Anterior cingulate cortex (tissue), 58 donors: ENCODE data around the gene HAUS8.
"Not testable (repeated sequence)": the region's sequence is repeated elsewhere in the genome, so short reads cannot be mapped to it uniquely, and the experiment has no call there.

Source experiments
- DNase-seq, 58 donors: peaks; one replicate each; lab custom pipeline; 2025; lab: John Stamatoyannopoulos, UW

The HAUS8 gene

GRCh38 chr19:17075035-17075863 is at the start of gene HAUS8, which contains the start of gene MYO9B:
Gene HAUS8 (minus strand): TSS chr19:17075452. CDS start chr19:17075422, 30 bp downstream.
Gene MYO9B (plus strand): TSS chr19:17075777. CDS start chr19:17101718, 25,941 bp downstream.
- DNase-seq: peak; percentile 84 to 100 (median 98)

DNA sequence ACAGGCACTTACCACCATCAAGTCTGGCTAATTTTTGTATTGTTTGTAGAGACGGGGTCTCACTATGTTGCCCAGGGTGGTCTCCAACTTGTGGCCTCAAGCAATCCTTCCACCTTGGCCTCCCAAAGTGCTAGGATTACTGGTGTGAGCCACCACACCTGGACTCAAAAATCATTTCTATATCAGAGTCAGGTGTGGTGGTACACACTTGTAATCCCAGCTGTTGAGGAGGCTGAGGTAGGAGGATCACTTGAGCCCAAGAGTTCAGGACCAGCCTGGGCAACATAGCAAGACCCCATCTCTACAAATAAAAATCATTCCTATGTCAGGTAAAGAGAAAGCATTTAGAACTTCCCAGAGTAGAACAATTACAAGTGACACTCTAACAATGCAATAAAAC is 48.8 kb upstream of the HAUS8 start:
- DNase-seq: no peak

GRCh38 chr19:17123041-17123440 is 47.8 kb upstream of the HAUS8 start:
- no peak for DNase-seq

GRCh38 chr19:17121736-17122293 is 46.6 kb upstream of the HAUS8 start:
- no peak for DNase-seq

GRCh38 chr19:17118957-17119356 is 43.7 kb upstream of the HAUS8 start:
- DNase-seq: no peak

DNA sequence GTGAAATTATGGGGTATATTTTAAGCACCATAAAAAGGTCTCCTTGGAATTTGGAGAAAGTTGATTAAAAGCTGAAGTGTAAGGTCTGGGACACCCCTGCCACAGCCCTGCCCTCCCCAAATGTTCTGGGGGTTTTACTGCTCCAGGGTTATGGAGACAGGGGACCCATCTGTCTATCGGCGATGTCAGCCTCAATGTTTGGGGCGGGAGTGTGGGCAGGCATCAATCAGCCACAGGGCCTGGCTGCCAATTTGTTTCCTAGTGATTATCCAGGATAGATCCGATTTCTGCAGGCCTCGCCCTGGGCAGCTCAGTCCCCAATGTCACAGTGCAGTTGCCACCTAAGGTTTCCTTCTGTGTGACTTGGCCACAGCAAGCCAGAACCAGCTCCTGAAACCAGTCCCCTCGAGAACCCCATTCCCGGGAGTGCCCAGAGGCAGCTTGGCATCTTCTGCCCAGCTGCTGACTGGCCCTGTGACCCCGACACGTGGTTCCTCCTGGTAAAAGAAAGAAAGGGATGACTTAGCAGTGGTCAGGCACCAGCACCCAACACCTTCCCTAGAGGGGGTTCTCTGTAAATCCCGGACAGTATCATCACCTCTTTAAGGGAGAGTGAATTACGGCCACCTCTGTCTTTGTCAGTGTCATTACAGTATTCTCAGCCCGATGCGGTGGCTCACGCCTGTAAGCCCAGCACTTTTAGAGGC is 41.9 kb upstream of the HAUS8 start:
- peak in 19 of 58 donors; percentile 2 to 41 (median 18) for DNase-seq

DNA sequence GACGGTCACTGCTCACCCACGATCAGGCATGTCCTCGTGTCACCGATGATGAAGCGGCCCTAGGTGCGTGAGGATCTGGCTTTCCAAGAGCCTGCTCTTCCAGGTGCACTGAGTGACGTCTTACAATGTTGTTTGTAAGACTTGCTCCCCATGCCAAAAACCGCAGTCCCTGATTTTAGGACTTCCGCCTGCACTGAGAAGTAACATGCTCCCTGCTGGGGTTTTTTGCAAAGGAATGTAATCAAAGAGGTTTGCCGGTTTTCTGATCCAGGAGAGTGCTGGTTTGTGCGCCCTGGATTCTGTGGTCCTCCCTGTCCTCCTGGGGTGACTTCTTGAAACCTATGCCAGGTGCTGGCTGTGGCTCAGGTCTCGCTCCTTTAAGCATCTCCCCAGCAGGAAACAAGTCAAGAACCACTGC is 39.2 kb upstream of the HAUS8 start:
- DNase-seq: peak in 1 of 58 donors; percentile 2

DNA sequence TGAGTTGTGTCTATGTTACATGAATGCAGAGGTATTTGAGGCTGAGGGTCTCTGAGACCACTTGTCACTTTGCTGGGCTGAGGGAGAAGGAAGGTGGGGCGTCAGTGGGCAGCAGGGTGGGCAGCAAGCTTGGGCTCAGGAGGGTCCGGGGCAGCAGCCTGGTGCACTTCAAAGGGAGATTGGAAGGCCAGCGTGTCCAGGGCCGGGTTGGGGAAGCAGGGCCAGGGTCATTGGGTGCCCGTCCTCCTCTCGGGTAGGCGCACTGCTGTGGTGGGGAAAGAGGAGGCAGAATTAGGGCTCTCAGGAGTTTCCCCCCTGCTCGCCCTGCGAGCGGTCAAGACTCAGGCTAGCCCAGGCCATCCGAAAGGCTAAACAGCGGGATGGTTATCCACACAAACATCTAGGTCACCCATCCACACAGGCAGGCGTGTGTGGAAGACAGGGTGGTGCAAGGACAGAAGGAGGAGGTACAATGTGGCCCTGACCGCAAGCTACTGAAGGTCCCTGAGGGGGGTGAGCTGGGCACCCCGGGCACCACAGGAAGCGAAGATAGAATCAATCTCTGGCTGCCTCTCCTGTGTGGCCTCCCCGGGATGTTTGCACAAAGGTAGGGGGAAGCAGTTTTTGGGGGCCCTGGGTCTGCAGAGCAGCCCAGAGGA is 38.0 kb upstream of the HAUS8 start:
- DNase-seq: no peak

- DNase-seq: peak in 1 of 58 donors; percentile 11
Measured at GRCh38 chr19:17112700-17113099, 37.4 kb upstream of the HAUS8 start.

DNA sequence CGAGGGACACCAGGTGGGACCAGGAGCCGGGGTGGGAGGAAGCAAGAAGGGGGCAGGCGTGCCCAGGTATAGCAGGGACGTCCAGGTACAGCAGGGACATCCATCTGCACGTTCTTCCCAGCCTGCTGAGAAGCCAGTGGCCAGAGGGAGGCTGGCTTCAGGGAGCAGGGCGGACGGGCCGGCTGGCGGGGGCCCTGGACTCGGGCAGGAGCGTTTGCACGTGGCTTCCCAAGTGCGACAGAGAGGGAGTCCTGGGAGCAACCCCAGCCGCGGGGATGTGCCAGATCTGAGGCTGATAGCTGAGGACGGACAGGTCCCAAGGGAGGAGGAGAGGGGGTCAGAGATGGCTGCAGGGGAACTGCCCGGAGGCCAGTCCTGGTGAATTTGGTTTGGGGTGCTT is 37.0 kb upstream of the HAUS8 start:
- DNase-seq: no peak

GRCh38 chr19:17111766-17112165 is 36.5 kb upstream of the HAUS8 start:
- DNase-seq: no peak

GRCh38 chr19:17110599-17110966 is 35.3 kb upstream of the HAUS8 start:
- DNase-seq: no peak

- DNase-seq: peak in 31 of 58 donors; percentile 6 to 56 (median 23)
Measured at GRCh38 chr19:17109962-17110598, 34.8 kb upstream of the HAUS8 start.

DNA sequence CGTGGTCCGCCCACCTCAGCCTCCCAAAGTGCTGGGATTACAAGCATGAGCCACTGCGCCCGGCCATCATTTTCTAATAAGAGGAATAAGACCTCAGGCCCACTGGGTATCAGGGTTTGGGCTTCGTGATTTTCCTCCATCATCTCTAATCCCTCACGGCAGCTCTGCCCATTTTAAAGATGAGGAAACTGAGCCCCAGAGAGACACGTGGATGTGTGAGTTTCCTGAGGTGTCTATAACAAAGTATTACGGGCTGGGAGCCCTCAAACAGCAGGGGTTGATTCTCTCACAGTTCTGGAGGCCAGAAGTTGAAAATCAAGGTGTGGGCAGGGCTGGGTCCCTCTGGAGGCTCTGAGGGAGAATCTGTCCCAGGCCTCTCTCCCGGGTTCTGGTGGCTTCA is 34.0 kb upstream of the HAUS8 start:
- DNase-seq: no peak

DNA sequence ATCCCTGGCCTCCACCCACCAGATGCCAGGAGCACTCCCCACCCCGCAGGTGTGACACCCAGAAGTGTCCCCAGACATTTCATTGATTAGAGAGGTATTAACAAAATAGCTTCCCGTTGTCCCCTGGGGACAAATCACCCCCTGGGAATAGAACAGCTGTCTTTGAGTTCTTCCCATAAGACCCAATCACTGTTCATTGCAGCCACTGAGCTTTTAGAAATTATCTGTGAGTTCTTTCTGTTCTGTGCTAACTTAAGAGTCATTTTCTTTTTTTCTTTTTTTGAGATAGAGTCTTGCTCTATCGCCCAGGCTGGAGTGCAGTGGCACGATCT is 33.2 kb upstream of the HAUS8 start:
- no peak for DNase-seq

DNA sequence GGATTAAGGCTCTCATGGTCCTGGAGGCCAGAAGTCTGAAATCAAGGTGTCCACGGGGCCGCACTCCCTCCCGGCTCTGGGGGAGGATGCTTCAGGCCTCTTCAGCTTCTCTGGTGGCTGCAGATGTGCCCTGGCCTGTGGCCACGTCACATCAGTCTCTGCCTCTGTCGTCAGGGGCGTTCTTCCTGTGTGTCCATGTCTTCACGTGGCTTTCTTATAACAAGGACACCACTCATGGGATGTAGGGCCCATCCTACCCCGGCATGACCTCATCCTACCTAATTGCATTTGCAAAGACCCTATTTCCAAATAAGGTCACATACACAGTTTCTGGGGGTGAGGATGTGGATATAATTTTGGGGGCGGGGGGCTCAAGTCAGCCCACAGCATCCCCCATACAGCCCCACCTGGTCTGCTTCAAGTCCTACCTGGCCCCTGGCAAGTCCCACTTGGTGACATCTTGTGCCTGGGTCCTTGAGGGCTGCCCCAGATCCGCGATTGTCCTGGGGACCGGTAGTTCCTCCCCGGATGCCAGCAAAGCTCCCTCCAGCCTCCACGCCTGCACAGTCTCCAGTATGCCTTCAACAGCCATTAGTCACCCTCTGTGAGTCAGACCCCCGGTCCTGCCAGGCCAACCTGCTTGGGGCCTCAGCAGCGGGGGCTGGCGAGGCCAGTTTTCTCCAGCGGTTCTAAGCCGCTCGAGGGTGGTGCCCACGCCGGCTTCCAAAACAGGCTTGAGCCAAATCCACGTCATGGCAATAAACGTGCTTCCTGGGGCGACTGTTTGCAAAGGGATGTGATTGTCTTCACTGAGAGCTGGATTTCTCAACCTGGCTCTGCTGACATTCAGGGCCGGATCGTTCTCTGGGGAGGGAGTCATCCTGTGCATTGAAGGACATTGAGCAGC is 32.5 kb upstream of the HAUS8 start:
- DNase-seq: peak in 36 of 58 donors; percentile 4 to 82 (median 31)

DNA sequence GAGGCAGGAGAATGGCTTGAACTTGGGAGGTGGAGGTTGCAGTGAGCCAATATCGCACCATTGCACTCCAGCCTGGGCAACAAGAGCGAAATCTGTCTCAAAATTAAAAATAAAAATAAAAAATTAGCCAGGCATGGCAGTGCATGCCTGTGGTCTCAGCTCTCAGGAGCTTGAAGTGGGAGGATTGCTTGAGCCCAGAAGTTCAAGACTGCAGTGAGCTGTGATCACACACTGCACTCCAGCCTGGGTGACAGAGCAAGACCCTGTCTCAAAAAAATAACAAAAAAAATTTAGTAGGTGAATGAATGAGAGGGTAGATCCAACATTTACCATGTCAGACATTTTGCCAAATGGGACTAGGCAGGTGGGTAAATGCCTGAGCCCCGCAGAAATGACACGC is 31.7 kb upstream of the HAUS8 start:
- DNase-seq: not testable (repeated sequence)

- DNase-seq: no peak
Measured at GRCh38 chr19:17105556-17105955, 30.3 kb upstream of the HAUS8 start.

GRCh38 chr19:17104679-17105078 is 29.4 kb upstream of the HAUS8 start:
- peak in 2 of 58 donors; percentile 12 to 20 for DNase-seq
